Mucosa of stomach (tissue), 1 donor: ENCODE measurements around the gene TMEM52.
"Not testable (repeated sequence)": the region's sequence is repeated elsewhere in the genome, so short reads cannot be mapped to it uniquely, and the experiment has no call there.

Experiments used
- H3K27me3 ChIP-seq: one replicate; pipeline ENCODE4 v1.7.0; 2013; ENCODE audit warnings: mild to moderate bottlenecking, low read length; ENCODE audit not compliant: control insufficient read depth, insufficient read depth
- H3K36me3 ChIP-seq: one replicate; pipeline ENCODE4 v1.7.0; 2013; ENCODE audit warnings: low read length; ENCODE audit not compliant: control insufficient read depth, insufficient read depth
- H3K4me1 ChIP-seq: one replicate; pipeline ENCODE4 v1.7.0; 2013; ENCODE audit warnings: mild to moderate bottlenecking, low read length; ENCODE audit not compliant: control insufficient read depth, insufficient read depth
- H3K4me3 ChIP-seq: one replicate; pipeline ENCODE4 v1.7.0; 2013; ENCODE audit warnings: low read length
- H3K9ac ChIP-seq: one replicate; pipeline ENCODE4 v1.7.0; 2013; ENCODE audit warnings: mild to moderate bottlenecking, low read length, moderate library complexity
- H3K9me3 ChIP-seq: one replicate; pipeline ENCODE4 v1.7.0; 2013; ENCODE audit warnings: mild to moderate bottlenecking, low read length, moderate library complexity; ENCODE audit not compliant: control insufficient read depth
- donor health status: Pancreatic carcinoma.

TMEM52 gene

DNA sequence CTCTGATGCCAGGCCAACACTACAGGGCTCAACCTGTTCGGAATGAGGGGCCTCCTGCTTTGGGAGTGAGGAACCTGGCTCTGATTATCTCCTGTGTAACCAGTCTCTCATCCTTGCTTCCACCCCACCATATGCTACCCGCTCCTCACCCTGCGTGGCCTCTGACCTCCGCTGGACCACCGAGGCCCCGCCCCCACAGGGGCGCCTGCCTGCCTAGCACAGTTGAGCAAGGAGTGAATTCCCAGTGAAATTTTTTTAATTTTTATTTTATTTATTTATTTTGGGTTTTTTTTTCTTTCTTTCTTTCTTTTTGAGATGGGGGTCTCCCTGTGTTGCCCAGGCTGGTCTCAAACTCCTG lies 26.3 kb downstream of the TMEM52 start:
- Histone ChIP-seq H3K36me3 (no peaks in the 10 kb centered on the region), H3K27me3 (peaks cover 7% of the 10 kb centered on the region), H3K9ac (peak overlapping the region; percentile 79), H3K4me3 (peak overlapping the region; percentile 1), H3K9me3 (no peaks in the 10 kb centered on the region), H3K4me1 (peaks cover 74% of the 10 kb centered on the region)

DNA sequence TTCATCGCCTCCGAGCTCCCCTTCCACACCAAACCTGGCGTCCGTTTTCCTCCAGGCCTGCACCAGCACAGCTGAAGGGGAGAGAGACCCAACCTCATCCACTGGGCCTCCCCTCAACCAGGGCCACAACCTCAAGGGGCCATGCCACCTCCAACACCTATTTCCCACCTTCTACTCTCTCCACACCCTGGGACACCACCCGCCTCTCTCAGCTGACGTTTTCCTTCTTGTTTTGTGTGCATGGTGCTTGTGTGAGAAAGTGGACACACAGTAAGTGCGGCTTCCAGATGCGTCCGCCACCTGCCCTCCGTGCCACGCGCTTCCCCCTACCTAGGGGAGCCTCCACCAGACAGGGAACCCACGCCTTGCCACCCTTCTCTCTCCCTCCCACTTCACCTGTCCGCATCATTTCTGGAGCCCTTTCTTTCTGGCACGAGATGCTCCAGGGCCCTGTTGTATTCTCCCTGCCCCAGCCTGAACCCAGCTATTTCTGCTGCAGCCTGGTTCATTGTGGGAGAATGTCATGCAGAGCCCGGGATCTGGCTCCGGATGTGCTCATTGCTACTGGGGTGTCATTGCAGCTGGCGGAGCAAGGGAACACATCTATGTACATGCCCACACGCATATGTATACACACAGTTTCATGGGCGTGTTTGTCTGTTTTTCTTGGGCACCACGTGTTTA lies 26.9 kb downstream of the TMEM52 start:
- Histone ChIP-seq H3K36me3 (no peaks in the 10 kb centered on the region), H3K4me3 (peak overlapping the region; percentile 1), H3K4me1 (peaks cover 73% of the 10 kb centered on the region), H3K9ac (peak overlapping the region; percentile 79), H3K9me3 (no peaks in the 10 kb centered on the region), H3K27me3 (peaks cover 7% of the 10 kb centered on the region)

- H3K27me3 ChIP-seq = peaks cover 7% of the 10 kb centered on the region
- peak overlapping the region; percentile 1 for H3K4me3 ChIP-seq
- H3K4me1 ChIP-seq = peaks cover 66% of the 10 kb centered on the region
- H3K9ac ChIP-seq = peak overlapping the region; percentile 79
- H3K9me3 ChIP-seq = no peaks in the 10 kb centered on the region
- H3K36me3 ChIP-seq = no peaks in the 10 kb centered on the region
Measured at GRCh38 chr1:1891349-1892078, 27.6 kb downstream of the TMEM52 start.

DNA sequence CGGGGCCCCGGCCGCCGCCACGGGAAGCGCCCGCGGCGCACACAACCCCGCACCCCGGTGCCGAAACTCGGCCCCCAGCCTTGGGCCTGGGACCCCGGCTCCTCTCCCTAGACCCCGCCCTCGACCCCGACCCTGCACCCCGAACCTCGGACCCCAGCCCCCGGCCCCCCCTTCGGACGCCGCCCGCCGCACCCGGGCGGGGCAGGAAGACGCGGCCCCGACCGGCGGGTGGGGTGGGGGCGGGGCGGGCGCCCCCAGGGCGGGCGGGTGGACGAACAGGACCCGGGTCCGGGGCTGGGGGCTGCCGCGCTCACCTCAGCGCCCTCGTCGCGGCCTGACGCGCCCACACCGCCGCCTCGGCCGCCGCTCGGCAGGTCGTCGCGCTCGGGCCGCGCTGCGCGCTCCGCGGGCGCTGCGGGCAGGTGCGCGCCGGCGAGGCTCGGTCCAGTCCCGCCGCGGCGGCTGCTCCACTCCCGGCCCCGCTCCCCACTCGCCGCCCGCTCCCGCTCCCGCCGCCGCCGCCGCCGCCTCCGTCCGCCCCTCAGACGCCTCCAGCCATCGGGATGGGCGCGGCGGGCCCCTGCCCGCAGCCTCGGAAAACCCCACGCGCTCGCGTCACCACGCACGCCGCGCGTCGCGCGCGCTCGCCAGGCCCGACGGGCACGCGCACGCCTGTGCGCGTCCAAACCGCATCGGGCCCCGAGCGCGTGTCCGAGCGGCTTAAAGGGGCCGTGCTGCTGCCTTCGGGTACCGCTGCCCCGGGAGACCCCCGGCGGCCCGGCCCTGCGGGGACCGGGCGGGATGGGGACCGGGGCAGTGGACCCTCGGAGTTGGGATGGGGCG lies 28.4 kb downstream of the TMEM52 start, which contains the start of gene GNB1:
TSS of gene GNB1 (minus strand) at position 582 of the 843 bp plus-strand sequence. CDS start 65,634 bp downstream, outside the sequence.
- Histone ChIP-seq H3K27me3 (peaks cover 6% of the 10 kb centered on the region), H3K9me3 (no peaks in the 10 kb centered on the region), H3K9ac (peak within 1 kb of the TSS; percentile 79), H3K4me3 (peak within 1 kb of the TSS; percentile 1), H3K4me1 (peaks cover 60% of the 10 kb centered on the region), H3K36me3 (no peaks in the 10 kb centered on the region)

GRCh38 chr1:1889847-1890505 lies 29.1 kb downstream of the TMEM52 start:
- Histone ChIP-seq H3K27me3 (no peaks in the 10 kb centered on the region), H3K4me1 (peaks cover 52% of the 10 kb centered on the region), H3K36me3 (no peaks in the 10 kb centered on the region), H3K4me3 (no peak overlapping the region), H3K9ac (peak overlapping the region; percentile 59), H3K9me3 (no peaks in the 10 kb centered on the region)

DNA sequence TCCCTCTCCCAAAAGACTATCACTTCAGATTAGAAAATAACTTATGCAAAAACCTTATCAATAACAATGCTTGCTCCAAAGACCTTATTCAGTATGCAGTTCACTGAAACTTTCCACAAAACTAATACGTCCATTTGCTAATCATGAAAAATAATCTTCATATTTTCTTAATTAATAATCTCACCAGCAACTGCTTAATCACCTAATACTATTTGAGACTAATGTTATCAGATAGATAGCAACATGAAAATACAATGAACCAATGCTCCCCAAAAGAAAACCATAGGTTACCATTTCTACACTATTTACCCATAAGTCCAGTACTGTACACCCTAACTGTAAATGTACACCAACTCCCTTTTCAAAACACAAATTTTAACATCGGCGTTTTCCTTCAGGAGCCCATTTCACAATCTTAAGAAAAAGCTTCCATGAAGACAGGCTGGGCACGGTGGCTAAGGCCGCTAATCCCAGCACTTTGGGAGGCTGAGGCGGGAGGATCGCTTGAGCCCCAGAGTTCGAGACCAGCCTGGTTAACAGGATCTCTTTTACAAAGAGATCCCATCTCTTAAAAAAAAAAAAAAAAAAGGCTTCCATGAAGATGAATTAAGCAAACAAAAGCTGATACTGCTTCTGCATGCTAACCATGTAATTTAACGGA lies 29.9 kb downstream of the TMEM52 start:
- peak overlapping the region; percentile 59 for H3K9ac ChIP-seq
- no peaks in the 10 kb centered on the region for H3K9me3 ChIP-seq
- H3K27me3 ChIP-seq = no peaks in the 10 kb centered on the region
- no peaks in the 10 kb centered on the region for H3K36me3 ChIP-seq
- peaks cover 45% of the 10 kb centered on the region for H3K4me1 ChIP-seq
- no peak overlapping the region for H3K4me3 ChIP-seq

GRCh38 chr1:1883890-1884289 lies 35.2 kb downstream of the TMEM52 start:
- not testable (repeated sequence) for H3K4me3 ChIP-seq, H3K36me3 ChIP-seq, H3K9me3 ChIP-seq, H3K27me3 ChIP-seq, H3K9ac ChIP-seq
- peaks cover 46% of the 10 kb centered on the region for H3K4me1 ChIP-seq

DNA sequence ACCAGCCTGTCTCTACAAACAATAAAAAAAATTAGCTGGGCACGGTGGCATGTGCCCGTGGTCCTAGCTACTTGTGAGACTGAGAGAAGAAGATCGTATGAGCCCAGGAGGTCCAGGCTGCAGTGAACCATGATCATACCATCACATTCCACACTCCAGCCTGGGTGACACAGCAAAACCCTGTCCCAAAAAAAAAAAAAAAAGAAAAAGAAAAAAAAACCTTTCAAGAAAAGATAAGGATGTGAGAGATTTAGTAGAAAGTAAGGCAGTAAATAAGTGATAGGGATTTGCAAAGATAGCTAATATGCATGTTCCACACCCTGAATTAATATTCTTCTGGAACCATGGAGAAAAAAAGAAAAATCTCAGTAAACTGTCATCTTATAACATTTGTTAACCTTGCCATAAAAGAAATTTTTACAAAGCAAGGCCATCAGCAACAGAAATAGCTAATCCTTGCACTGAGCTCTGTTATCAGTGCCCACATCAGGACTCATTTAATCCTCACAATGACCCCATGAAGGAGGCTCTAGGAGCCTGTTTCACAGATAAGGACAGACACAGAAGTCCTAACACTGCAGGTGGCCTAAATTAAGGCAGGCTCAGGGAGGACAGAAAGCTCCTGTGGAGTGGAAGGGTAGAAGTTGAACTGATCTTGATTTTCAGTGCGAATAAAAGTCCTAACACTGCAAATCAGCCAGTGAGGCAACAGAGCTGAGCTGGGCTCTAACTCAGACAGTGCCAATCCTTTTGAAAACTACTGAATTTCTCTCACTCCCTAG lies 35.8 kb downstream of the TMEM52 start:
- Histone ChIP-seq H3K9ac (no peak overlapping the region), H3K27me3 (no peaks in the 10 kb centered on the region), H3K4me1 (peaks cover 40% of the 10 kb centered on the region), H3K9me3 (no peaks in the 10 kb centered on the region), H3K36me3 (peaks cover 7% of the 10 kb centered on the region), H3K4me3 (no peak overlapping the region)

DNA sequence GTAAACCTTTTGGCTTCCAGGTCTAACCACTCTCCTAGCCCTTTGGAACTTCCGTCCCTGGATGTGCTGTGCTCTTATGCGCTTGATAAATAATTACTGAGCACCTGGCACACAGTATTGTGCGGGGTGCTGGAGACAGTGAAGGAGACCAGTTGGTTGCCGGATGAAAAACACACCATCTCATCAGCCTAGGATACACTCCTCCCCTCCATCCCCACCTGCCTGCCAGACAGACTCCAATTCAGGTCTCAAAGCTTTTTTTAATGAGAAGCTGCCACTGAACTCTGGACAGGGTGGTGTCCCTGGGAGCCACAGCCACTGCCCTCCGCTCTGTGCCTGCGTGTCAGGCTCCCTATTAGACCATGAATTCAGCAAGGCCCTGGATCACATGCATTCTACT lies 37.4 kb downstream of the TMEM52 start:
- Histone ChIP-seq H3K4me3 (no peak overlapping the region), H3K36me3 (peaks cover 7% of the 10 kb centered on the region), H3K9ac (no peak overlapping the region), H3K9me3 (no peaks in the 10 kb centered on the region), H3K27me3 (no peaks in the 10 kb centered on the region), H3K4me1 (peaks cover 32% of the 10 kb centered on the region)

GRCh38 chr1:1880617-1881312 lies 38.3 kb downstream of the TMEM52 start:
- Histone ChIP-seq H3K9ac (peak overlapping the region; percentile 17), H3K9me3 (no peaks in the 10 kb centered on the region), H3K4me3 (no peak overlapping the region), H3K4me1 (peaks cover 32% of the 10 kb centered on the region), H3K27me3 (no peaks in the 10 kb centered on the region), H3K36me3 (peaks cover 7% of the 10 kb centered on the region)
